Lung microvascular endothelial cell (primary cell): ENCODE data around the gene ADCY3. TPM values are rescaled to one million over a fixed set of nuclear protein-coding genes. Genes with fewer than 3 reads are reported as not detected.
A peak's percentile ranks its signal among the peaks of the same experiment; 100 is the strongest.

Experiments used
- DNase-seq, 2 donors: peaks; one replicate each; pipeline versions ENCODE4 v3.0.0 to v3.0.0-alpha.2; 2010; ENCODE audit warnings: low read depth in 2 of 2
- total RNA-seq: library from RNA; depleted of rRNA; stranded (reverse); fragments of >200 nt; gene quantifications from 2 replicates; pipeline ENCODE4 v1.2.1, GENCODE V29; 2014

Gene ADCY3
- total RNA-seq, 1 donor from 2014 or later: 5.2 TPM

GRCh38 chr2:24831221-24832072 is 88.6 kb downstream of the ADCY3 start:
- no peak for DNase-seq

- DNase-seq: no peak
These were observed 89.3 kb downstream of the ADCY3 start for GRCh38 chr2:24830786-24831185.

- peak; percentile 40 to 52 for DNase-seq
These were observed 89.7 kb downstream of the ADCY3 start for GRCh38 chr2:24830351-24830750.

- DNase-seq: no peak
These were observed 91.6 kb downstream of the ADCY3 start for GRCh38 chr2:24828238-24828996.

GRCh38 chr2:24827321-24828237 is 92.5 kb downstream of the ADCY3 start:
- DNase-seq: peak; percentile 90

- no peak for DNase-seq
These were observed 93.3 kb downstream of the ADCY3 start for GRCh38 chr2:24826773-24827145.

- DNase-seq: peak; percentile 25 to 46
These were observed 93.9 kb downstream of the ADCY3 start for GRCh38 chr2:24825883-24826772.

- DNase-seq: no peak
These were observed 94.8 kb downstream of the ADCY3 start for GRCh38 chr2:24824966-24825882.

GRCh38 chr2:24824071-24824588 is 95.9 kb downstream of the ADCY3 start:
- no peak for DNase-seq

- no peak for DNase-seq
These were observed 97.9 kb downstream of the ADCY3 start for GRCh38 chr2:24822049-24822706.

GRCh38 chr2:24821433-24821891 is 98.6 kb downstream of the ADCY3 start:
- DNase-seq: no peak

GRCh38 chr2:24820598-24821432 is 99.2 kb downstream of the ADCY3 start:
- DNase-seq: no peak

GRCh38 chr2:24820175-24820513 is 99.9 kb downstream of the ADCY3 start:
- no peak for DNase-seq

- DNase-seq: no peak
These were observed 100.4 kb downstream of the ADCY3 start for GRCh38 chr2:24819442-24820174.

GRCh38 chr2:24818721-24819167 is 101.3 kb downstream of the ADCY3 start:
- DNase-seq: peak in 1 of 2 donors; percentile 32

- peak; percentile 9 to 91 for DNase-seq
These were observed 103.2 kb downstream of the ADCY3 start for GRCh38 chr2:24816884-24817283.

GRCh38 chr2:24816404-24816803 is 103.6 kb downstream of the ADCY3 start:
- no peak for DNase-seq
